ENCODE data around the gene GNAZ. TPM values are rescaled to one million over a fixed set of nuclear protein-coding genes. Genes with fewer than 3 reads are reported as not detected.

The GNAZ gene
- total and polyA plus RNA-seq, 2 donors (not counting 1 experiment from before 2014, with no cell fraction given) = 2.8 to 9.1 TPM

DNA sequence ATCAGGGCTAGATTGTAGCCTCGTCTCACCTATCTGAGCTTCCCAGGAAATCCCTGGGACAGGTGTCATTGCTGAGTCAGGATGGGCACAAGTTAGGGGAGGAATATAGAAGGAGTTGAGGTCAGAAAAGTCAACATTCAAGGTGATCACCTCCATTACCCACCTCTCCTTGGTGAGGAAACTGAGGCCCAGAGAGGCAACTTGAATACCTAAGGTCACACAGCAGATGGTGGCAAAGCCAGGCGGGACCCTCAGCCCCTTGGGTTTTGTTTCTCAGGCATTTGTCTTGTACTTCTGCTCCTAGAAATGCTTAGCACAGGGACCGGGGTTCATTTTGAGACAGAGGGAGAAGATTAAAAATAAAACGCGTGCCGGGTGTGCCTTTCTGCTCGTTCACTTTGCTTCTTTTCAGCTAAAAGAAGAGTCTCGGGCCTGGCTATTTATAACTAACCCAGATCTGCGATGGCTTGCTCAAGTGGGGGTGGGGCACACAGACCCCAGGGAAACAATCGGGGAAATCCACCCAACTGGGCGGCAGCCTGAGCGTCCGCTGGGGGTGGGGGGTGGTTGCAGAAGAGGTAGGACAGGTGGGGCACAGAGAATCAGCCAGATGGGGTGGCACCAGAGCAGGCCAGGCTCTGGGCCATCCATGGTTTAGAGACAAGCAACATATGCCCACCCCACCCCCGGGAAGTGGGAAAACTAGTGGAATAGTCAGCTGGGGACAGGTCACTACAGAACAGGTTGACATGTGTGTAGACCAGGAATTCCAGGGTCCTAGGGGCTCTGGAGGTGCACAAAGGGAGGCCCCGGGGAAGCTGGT is 3.9 kb upstream of the GNAZ start:
- H3K36me3 ChIP-seq (replicated peaks in 1 of 2; ENCODE audit: control extremely low read depth in 1 of 2, control insufficient read depth in 1 of 2, extremely low read depth in 1 of 2, insufficient read depth in 2 of 2, low read length in 1 of 2) = no peaks in the 10 kb centered on the region
- Mint-ChIP-seq H3K27ac (no peak overlapping the region), H3K27me3 (no peaks in the 10 kb centered on the region), H3K9me3 (ENCODE audit: insufficient read depth) (no peaks in the 10 kb centered on the region), H3K4me3 (no peak overlapping the region), H3K4me1 (peaks cover 30% of the 10 kb centered on the region)
- intact Hi-C loops (cut with micrococcal nuclease) = no loop called here
- ATAC-seq (ENCODE audit: low read depth) (no peak), DNase-seq (no peak)
- no peaks in the 10 kb centered on the region for H3K9me3 ChIP-seq (ENCODE audit: control extremely low read depth in 1 of 3, control insufficient read depth in 2 of 3, insufficient read depth in 1 of 3, low read length in 2 of 3)
- 74% methylated on average over 10 of the region's 15 CpGs for WGBS (ENCODE audit: insufficient coverage)
- no peaks in the 10 kb centered on the region for H3K27me3 ChIP-seq (replicated peaks in 1 of 4; ENCODE audit: control extremely low read depth in 1 of 4, control insufficient read depth in 3 of 4, insufficient read depth in 4 of 4, low read length in 3 of 4)
- H2AFZ ChIP-seq (ENCODE audit: insufficient read depth, low read depth, low read length, poor library complexity, severe bottlenecking) = no peak overlapping the region
- no peak overlapping the region for H3K9ac ChIP-seq (ENCODE audit: low read length)
- TF ChIP-seq, protein P1, sequence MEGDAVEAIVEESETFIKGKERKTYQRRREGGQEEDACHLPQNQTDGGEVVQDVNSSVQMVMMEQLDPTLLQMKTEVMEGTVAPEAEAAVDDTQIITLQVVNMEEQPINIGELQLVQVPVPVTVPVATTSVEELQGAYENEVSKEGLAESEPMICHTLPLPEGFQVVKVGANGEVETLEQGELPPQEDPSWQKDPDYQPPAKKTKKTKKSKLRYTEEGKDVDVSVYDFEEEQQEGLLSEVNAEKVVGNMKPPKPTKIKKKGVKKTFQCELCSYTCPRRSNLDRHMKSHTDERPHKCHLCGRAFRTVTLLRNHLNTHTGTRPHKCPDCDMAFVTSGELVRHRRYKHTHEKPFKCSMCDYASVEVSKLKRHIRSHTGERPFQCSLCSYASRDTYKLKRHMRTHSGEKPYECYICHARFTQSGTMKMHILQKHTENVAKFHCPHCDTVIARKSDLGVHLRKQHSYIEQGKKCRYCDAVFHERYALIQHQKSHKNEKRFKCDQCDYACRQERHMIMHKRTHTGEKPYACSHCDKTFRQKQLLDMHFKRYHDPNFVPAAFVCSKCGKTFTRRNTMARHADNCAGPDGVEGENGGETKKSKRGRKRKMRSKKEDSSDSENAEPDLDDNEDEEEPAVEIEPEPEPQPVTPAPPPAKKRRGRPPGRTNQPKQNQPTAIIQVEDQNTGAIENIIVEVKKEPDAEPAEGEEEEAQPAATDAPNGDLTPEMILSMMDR (IDR thresholded peaks at IDR 0.05) = no peak
- no peak for TF ChIP-seq EZH2 (IDR thresholded peaks at IDR 0.05; ENCODE audit: borderline replicate concordance, insufficient read depth, low read depth, low read length, poor library complexity, severe bottlenecking)
- CTCF ChIA-PET = interaction anchor here (0.9 to 1.3 kb wide), 3 partner anchors 42 to 107 kb away, joined by 3 to 4 read pairs (median 3); no protein-coding TSS in a partner anchor
- H4K20me1 ChIP-seq (ENCODE audit: control insufficient read depth, insufficient read depth, low read length, poor library complexity, severe bottlenecking) = no peaks in the 10 kb centered on the region
- POLR2A ChIA-PET = no interaction called here
- peaks cover 6 to 25% of the 10 kb centered on the region in 2 donors for H3K4me1 ChIP-seq (ENCODE audit: control insufficient read depth in 2 of 2, insufficient read depth in 2 of 2, low read length in 2 of 2)
- no peak overlapping the region for H3K27ac ChIP-seq (ENCODE audit: low read length in 2 of 2)
- no peaks in the 10 kb centered on the region for H3K79me2 ChIP-seq (ENCODE audit: control insufficient read depth, insufficient read depth, low read length)
- H3K4me3 ChIP-seq (ENCODE audit: control extremely low read depth in 1 of 5, extremely low read depth in 1 of 5, insufficient read depth in 1 of 5, low read depth in 2 of 5, low read length in 4 of 5) = no peak overlapping the region
- H3K4me2 ChIP-seq (replicated peaks; ENCODE audit: low read depth, low read length, poor library complexity, severe bottlenecking) = no peak overlapping the region

Data from B cell (primary cell).